DMS53 treated with DMSO at 0.1 percent for 48 hours (cell line): ENCODE measurements around the gene GIMAP5.

Source experiments
- DNase-seq: peaks from one replicate; lab custom pipeline; 2025; ENCODE audit not compliant: unreplicated experiment; lab: John Stamatoyannopoulos, UW

Gene GIMAP5

GRCh38 chr7:150737265-150738055, at the start of gene GIMAP5:
Gene GIMAP5, plus strand, starts transcription at chr7:150737418. Its CDS starts 3,467 bp downstream, at chr7:150740885.
- no peak for DNase-seq

GRCh38 chr7:150688630-150689029, 48.6 kb upstream of the GIMAP5 start:
- no peak for DNase-seq

GRCh38 chr7:150695654-150696053, 41.6 kb upstream of the GIMAP5 start:
- no peak for DNase-seq

- DNase-seq = no peak
Observed at GRCh38 chr7:150703209-150703608, 34.0 kb upstream of the GIMAP5 start.

GRCh38 chr7:150715293-150715692, 21.9 kb upstream of the GIMAP5 start:
- DNase-seq = no peak

GRCh38 chr7:150715738-150716137, 21.5 kb upstream of the GIMAP5 start:
- DNase-seq = no peak

- no peak for DNase-seq
Observed at GRCh38 chr7:150716368-150716767, 20.9 kb upstream of the GIMAP5 start, which contains the start of gene GIMAP1. Gene GIMAP1, plus strand, starts transcription at chr7:150716613. Its CDS starts 2,435 bp downstream, at chr7:150719048.

- DNase-seq = no peak
Observed at GRCh38 chr7:150716939-150717338, 20.3 kb upstream of the GIMAP5 start.

GRCh38 chr7:150717814-150718420, 19.3 kb upstream of the GIMAP5 start:
- DNase-seq = no peak

- DNase-seq = no peak
Observed at GRCh38 chr7:150719436-150719835, 17.8 kb upstream of the GIMAP5 start.

GRCh38 chr7:150719960-150720891, 17.0 kb upstream of the GIMAP5 start:
- no peak for DNase-seq

GRCh38 chr7:150721970-150722373, 15.2 kb upstream of the GIMAP5 start:
- no peak for DNase-seq

GRCh38 chr7:150722431-150722931, 14.7 kb upstream of the GIMAP5 start:
- DNase-seq = no peak

GRCh38 chr7:150723467-150723866, 13.8 kb upstream of the GIMAP5 start:
- no peak for DNase-seq

GRCh38 chr7:150727381-150727780, 9.8 kb upstream of the GIMAP5 start:
- DNase-seq = no peak

GRCh38 chr7:150728011-150728410, 9.2 kb upstream of the GIMAP5 start:
- no peak for DNase-seq

- no peak for DNase-seq
Observed at GRCh38 chr7:150728609-150729008, 8.6 kb upstream of the GIMAP5 start.

- DNase-seq = no peak
Observed at GRCh38 chr7:150731916-150732315, 5.3 kb upstream of the GIMAP5 start.

- no peak for DNase-seq
Observed at GRCh38 chr7:150732786-150733481, 4.3 kb upstream of the GIMAP5 start.

- DNase-seq = no peak
Observed at GRCh38 chr7:150733482-150734095, 3.6 kb upstream of the GIMAP5 start.
